Trophoblast cell (in vitro differentiated cells and primary cell): ENCODE results near the gene PIGU.
"Not testable (repeated sequence)": the region's sequence is repeated elsewhere in the genome, so short reads cannot be mapped to it uniquely, and the experiment has no call there.

Source experiments
- DNase-seq, 2 donors: peaks; one replicate each; pipeline ENCODE4 v3.0.0-alpha.2; 2016
- H2AFZ ChIP-seq: 2 replicates; pipeline ENCODE4 v1.6.1; 2013; ENCODE audit warnings: low read length, moderate library complexity, mild to moderate bottlenecking; ENCODE audit not compliant: insufficient read depth, poor library complexity
- H2AK5ac ChIP-seq: 2 replicates; pipeline ENCODE4 v1.6.1; 2013; ENCODE audit warnings: mild to moderate bottlenecking, low read length
- H2BK120ac ChIP-seq: 2 replicates; pipeline ENCODE4 v1.6.1; 2013; ENCODE audit warnings: low read length, mild to moderate bottlenecking, moderate library complexity; ENCODE audit not compliant: insufficient read depth, poor library complexity
- H2BK12ac ChIP-seq: 2 replicates; pipeline ENCODE4 v1.6.1; 2013; ENCODE audit warnings: mild to moderate bottlenecking, low read length, moderate library complexity
- H2BK5ac ChIP-seq: 2 replicates; pipeline ENCODE4 v1.6.1; 2013; ENCODE audit warnings: low read length, low read depth, moderate library complexity, mild to moderate bottlenecking; ENCODE audit not compliant: poor library complexity
- H3K14ac ChIP-seq: 2 replicates; pipeline ENCODE4 v1.6.1; 2013; ENCODE audit warnings: mild to moderate bottlenecking, low read length
- H3K18ac ChIP-seq: 2 replicates; pipeline ENCODE4 v1.6.1; 2013; ENCODE audit warnings: mild to moderate bottlenecking, low read length
- H3K23ac ChIP-seq: 2 replicates; pipeline ENCODE4 v1.6.1; 2013; ENCODE audit warnings: low read length
- H3K27ac ChIP-seq: 2 replicates; pipeline ENCODE4 v1.5.1; 2013; ENCODE audit warnings: low read depth, mild to moderate bottlenecking, inconsistent platforms, low read length, moderate library complexity
- H3K27me3 ChIP-seq: 2 replicates; pipeline ENCODE4 v1.6.1; 2013; ENCODE audit warnings: inconsistent platforms, mild to moderate bottlenecking, low read length, moderate library complexity; ENCODE audit not compliant: insufficient read depth
- H3K36me3 ChIP-seq, 2 experiments: 1 replicate in 1 of 2; 2 replicates in 1 of 2; pipeline ENCODE4 v1.6.1; 2013; ENCODE audit warnings: low read length in 2 of 2, mild to moderate bottlenecking in 2 of 2, moderate library complexity in 1 of 2; ENCODE audit not compliant: insufficient read depth in 2 of 2, control insufficient read depth in 1 of 2
- H3K4ac ChIP-seq: 2 replicates; pipeline ENCODE4 v1.6.1; 2013; ENCODE audit warnings: low read depth, mild to moderate bottlenecking, low read length, moderate library complexity
- H3K4me1 ChIP-seq, 2 experiments: 1 replicate in 1 of 2; 2 replicates in 1 of 2; pipeline ENCODE4 v1.6.1; 2013; ENCODE audit warnings: low read length in 2 of 2, mild to moderate bottlenecking in 2 of 2, moderate library complexity in 1 of 2; ENCODE audit not compliant: insufficient read depth in 2 of 2, control insufficient read depth in 1 of 2
- H3K4me2 ChIP-seq: 2 replicates; pipeline ENCODE4 v1.6.1; 2013; ENCODE audit warnings: inconsistent platforms, mild to moderate bottlenecking, low read length, moderate library complexity
- H3K4me3 ChIP-seq: 2 replicates; pipeline ENCODE4 v1.5.1; 2013; ENCODE audit warnings: mild to moderate bottlenecking, low read depth, low read length, inconsistent platforms
- H3K79me1 ChIP-seq: one replicate; pipeline ENCODE4 v1.6.1; 2013; ENCODE audit warnings: low read length
- H3K79me2 ChIP-seq: 2 replicates; pipeline ENCODE4 v1.6.1; 2013; ENCODE audit warnings: low read length, mild to moderate bottlenecking; ENCODE audit not compliant: control insufficient read depth, insufficient read depth, poor library complexity
- H3K9ac ChIP-seq: 2 replicates; pipeline ENCODE4 v1.6.1; 2013; ENCODE audit warnings: mild to moderate bottlenecking, low read length
- H3K9me3 ChIP-seq: 2 replicates; pipeline ENCODE4 v1.6.1; 2013; ENCODE audit warnings: low read depth, mild to moderate bottlenecking, control low read depth, inconsistent platforms, low read length; ENCODE audit not compliant: insufficient read depth
- H4K12ac ChIP-seq: 2 replicates; pipeline ENCODE4 v1.6.1; 2013; ENCODE audit warnings: low read depth, mild to moderate bottlenecking, low read length, moderate library complexity
- H4K8ac ChIP-seq: 2 replicates; pipeline ENCODE4 v1.6.1; 2013; ENCODE audit warnings: low read depth, mild to moderate bottlenecking, low read length, moderate library complexity
- H4K91ac ChIP-seq: one replicate; pipeline ENCODE4 v1.6.1; 2013; ENCODE audit warnings: low read depth, mild to moderate bottlenecking, low read length, moderate library complexity
- WGBS: extraction: QIAGEN DNeasy Blood & Tissue Kit; methylation state at CpG from one replicate; pipeline ENCODE4 v1.1.7; 2013; ENCODE audit warnings: missing lambda C conversion rate; ENCODE audit not compliant: insufficient read length, insufficient coverage; ENCODE audit errors: extremely low coverage; 5-methylcytosine and 5-hydroxymethylcytosine counted together

Gene PIGU

DNA sequence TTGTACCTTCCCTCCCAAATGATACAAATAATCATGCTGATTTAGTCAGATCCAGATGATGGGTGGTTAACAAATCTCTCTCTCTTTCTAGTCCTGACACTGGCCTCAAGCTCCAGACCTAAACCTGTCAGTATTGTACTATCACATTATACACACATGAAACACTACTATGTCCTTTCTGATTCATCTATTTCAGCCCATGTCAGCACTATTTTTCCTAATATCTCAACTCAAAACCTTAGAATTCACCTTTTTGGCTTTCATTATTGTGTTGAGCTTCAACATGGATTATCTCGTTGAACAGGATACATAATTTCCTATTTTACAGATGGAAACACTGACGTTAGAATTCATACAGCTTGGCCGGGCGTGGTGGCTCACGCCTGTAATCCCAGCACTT is 3.5 kb downstream of the PIGU start:
- no CpG with 5 or more reads among the region's 5 CpGs for WGBS
- no peaks in the 10 kb centered on the region for H3K4me1 ChIP-seq
- peaks cover 2% of the 10 kb centered on the region for H3K79me1 ChIP-seq
- no peak overlapping the region for H4K12ac ChIP-seq
- H3K79me2 ChIP-seq = peaks cover 3% of the 10 kb centered on the region
- no peaks in the 10 kb centered on the region for H3K9me3 ChIP-seq
- H3K36me3 ChIP-seq = peaks cover 0 to 2% of the 10 kb centered on the region in 2 experiments
- H3K14ac ChIP-seq = no peak overlapping the region
- no peak overlapping the region for H3K23ac ChIP-seq
- no peak overlapping the region for H3K27ac ChIP-seq
- no peak overlapping the region for H3K4me2 ChIP-seq
- no peak overlapping the region for H3K4me3 ChIP-seq
- no peak overlapping the region for H3K18ac ChIP-seq
- H2BK12ac ChIP-seq = no peak overlapping the region
- H3K4ac ChIP-seq = no peak overlapping the region
- no peak overlapping the region for H4K91ac ChIP-seq
- no peak overlapping the region for H2AK5ac ChIP-seq
- H2BK5ac ChIP-seq = no peak overlapping the region
- no peak overlapping the region for H2AFZ ChIP-seq
- DNase-seq = no peak
- H2BK120ac ChIP-seq = no peak overlapping the region
- no peak overlapping the region for H3K9ac ChIP-seq
- H3K27me3 ChIP-seq = no peaks in the 10 kb centered on the region
- no peak overlapping the region for H4K8ac ChIP-seq

DNA sequence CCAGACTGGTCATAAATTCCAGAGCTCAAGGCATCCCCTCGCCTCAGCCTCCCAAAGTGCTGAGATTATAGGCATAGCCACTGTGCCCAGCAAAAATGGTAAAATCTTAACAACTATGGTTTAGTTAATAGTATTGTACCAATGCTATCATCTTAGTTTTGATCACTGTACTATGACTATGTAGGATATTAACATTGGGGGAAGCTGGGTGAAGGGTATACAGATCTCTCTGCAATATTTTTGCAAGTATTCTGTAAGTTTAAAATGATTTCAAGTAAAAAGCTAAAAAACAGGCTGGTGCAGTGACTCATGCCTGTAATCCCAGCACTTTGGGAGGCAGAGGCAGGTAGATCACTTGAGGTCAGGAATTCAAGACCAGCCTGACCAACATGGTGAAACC is 7.8 kb downstream of the PIGU start:
- no peak overlapping the region for H2BK5ac ChIP-seq
- peaks cover 0 to 2% of the 10 kb centered on the region in 2 experiments for H3K36me3 ChIP-seq
- H3K27me3 ChIP-seq = no peaks in the 10 kb centered on the region
- H3K18ac ChIP-seq = no peak overlapping the region
- H3K4me3 ChIP-seq = no peak overlapping the region
- H3K27ac ChIP-seq = no peak overlapping the region
- H3K79me1 ChIP-seq = no peaks in the 10 kb centered on the region
- no peak overlapping the region for H2BK120ac ChIP-seq
- H2BK12ac ChIP-seq = no peak overlapping the region
- no peaks in the 10 kb centered on the region for H3K4me1 ChIP-seq
- H3K9ac ChIP-seq = no peak overlapping the region
- H3K14ac ChIP-seq = no peak overlapping the region
- H3K79me2 ChIP-seq = no peaks in the 10 kb centered on the region
- H4K91ac ChIP-seq = no peak overlapping the region
- no peak overlapping the region for H3K4ac ChIP-seq
- no peak overlapping the region for H4K12ac ChIP-seq
- no peak overlapping the region for H3K23ac ChIP-seq
- H2AK5ac ChIP-seq = no peak overlapping the region
- no peak overlapping the region for H2AFZ ChIP-seq
- DNase-seq = no peak
- no peak overlapping the region for H3K4me2 ChIP-seq
- WGBS = no CpG with 5 or more reads among the region's 1 CpG
- no peaks in the 10 kb centered on the region for H3K9me3 ChIP-seq
- H4K8ac ChIP-seq = no peak overlapping the region

DNA sequence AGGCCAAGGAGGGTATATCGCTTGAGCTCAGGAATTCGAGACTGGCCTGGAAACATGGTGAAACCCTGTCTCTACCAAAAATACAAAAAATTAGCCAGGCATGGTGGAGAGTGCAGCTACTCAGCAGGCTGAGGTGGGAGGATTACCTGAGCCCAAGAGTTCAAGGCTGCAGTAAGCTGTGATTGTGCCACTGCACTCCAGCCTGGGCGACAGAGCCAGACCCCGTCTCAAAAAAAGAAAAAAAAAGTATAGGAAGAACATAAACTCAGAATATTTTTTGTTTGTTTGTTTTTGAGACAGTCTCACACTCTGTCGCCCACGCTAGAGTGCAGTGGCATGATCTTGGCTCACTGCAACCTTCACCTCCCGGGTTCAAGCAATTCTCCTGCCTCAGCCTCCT is 12.1 kb downstream of the PIGU start:
- not testable (repeated sequence) for H3K4me2 ChIP-seq, H3K18ac ChIP-seq, H4K91ac ChIP-seq, H4K8ac ChIP-seq, H2BK5ac ChIP-seq, H2AK5ac ChIP-seq, H3K4me3 ChIP-seq, H3K9me3 ChIP-seq, H2AFZ ChIP-seq, H3K9ac ChIP-seq, H3K79me1 ChIP-seq, H3K27ac ChIP-seq, H3K4me1 ChIP-seq, H2BK12ac ChIP-seq, H3K4ac ChIP-seq, DNase-seq, H3K14ac ChIP-seq, H2BK120ac ChIP-seq, H3K79me2 ChIP-seq, H3K27me3 ChIP-seq, H3K23ac ChIP-seq, H3K36me3 ChIP-seq, H4K12ac ChIP-seq
- WGBS = no CpG with 5 or more reads among the region's 7 CpGs

DNA sequence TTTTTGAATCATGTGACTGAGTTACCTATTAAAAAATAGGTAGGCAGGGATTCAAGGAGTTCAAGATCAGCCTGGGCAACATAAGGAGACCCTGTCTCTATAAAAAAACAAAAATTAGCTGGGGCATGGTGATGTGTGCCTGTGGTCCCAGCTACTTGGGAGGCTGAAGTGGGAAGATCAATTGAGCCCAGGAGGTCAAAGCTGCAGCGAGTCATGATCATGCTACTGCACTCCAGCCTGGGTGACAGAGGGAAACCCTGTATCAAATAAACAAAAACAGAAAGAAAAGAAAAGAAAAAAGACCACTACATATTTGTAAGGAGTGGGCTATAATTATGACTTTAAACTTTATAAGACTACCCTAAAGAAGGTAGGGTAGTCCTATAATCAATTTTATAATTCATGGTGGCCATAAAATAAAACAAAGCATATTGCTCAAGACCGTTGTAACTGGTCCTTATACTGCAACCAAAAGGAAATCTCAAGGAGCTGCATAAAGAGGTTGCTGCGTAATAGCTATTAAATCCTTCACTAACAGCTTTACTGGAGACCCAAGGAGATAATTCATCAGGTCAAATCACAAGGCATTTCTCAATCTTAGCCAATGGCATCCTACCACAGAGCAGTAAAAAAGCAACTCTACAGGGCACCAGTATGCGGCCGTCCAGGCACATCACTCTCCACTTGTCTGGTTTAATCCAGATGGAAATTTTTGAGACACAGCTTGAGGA is 13.5 kb downstream of the PIGU start:
- H3K14ac ChIP-seq = no peak overlapping the region
- H2BK12ac ChIP-seq = no peak overlapping the region
- H3K23ac ChIP-seq = no peak overlapping the region
- no peak overlapping the region for H3K9ac ChIP-seq
- no peak overlapping the region for H3K27ac ChIP-seq
- no peak overlapping the region for H3K4me3 ChIP-seq
- H3K27me3 ChIP-seq = no peaks in the 10 kb centered on the region
- no peak overlapping the region for H2BK120ac ChIP-seq
- H3K36me3 ChIP-seq = no peaks in the 10 kb centered on the region
- H2AFZ ChIP-seq = no peak overlapping the region
- no peak overlapping the region for H4K12ac ChIP-seq
- no peak overlapping the region for H2BK5ac ChIP-seq
- no peak overlapping the region for H4K91ac ChIP-seq
- H3K9me3 ChIP-seq = no peaks in the 10 kb centered on the region
- H3K4me1 ChIP-seq = no peaks in the 10 kb centered on the region
- no peak overlapping the region for H2AK5ac ChIP-seq
- H3K18ac ChIP-seq = no peak overlapping the region
- no peak overlapping the region for H4K8ac ChIP-seq
- H3K4me2 ChIP-seq = no peak overlapping the region
- H3K79me1 ChIP-seq = no peaks in the 10 kb centered on the region
- no peak overlapping the region for H3K4ac ChIP-seq
- no peaks in the 10 kb centered on the region for H3K79me2 ChIP-seq
- no peak for DNase-seq
- WGBS = no CpG with 5 or more reads among the region's 5 CpGs
